GM12801 (cell line): ENCODE measurements around the gene FUT2.

Source experiments
- CTCF ChIP-seq: IDR thresholded peaks from one replicate; pipeline ENCODE4 v1.5.1; 2011; ENCODE audit warnings: control low read depth; ENCODE audit not compliant: insufficient read length; ENCODE audit errors: extremely low read depth

FUT2 gene

GRCh38 chr19:48681127-48681470, 14.7 kb upstream of the FUT2 start:
- TF ChIP-seq CTCF, result no peak

GRCh38 chr19:48683349-48683748, 12.4 kb upstream of the FUT2 start:
- no peak for TF ChIP-seq CTCF

- TF ChIP-seq CTCF, result no peak
Measured at GRCh38 chr19:48685583-48685982, 10.2 kb upstream of the FUT2 start.

GRCh38 chr19:48686088-48686487, 9.7 kb upstream of the FUT2 start:
- no peak for TF ChIP-seq CTCF

- TF ChIP-seq CTCF, result no peak
Measured at GRCh38 chr19:48687776-48688175, 8.0 kb upstream of the FUT2 start.

GRCh38 chr19:48689449-48689848, 6.3 kb upstream of the FUT2 start:
- TF ChIP-seq CTCF, result no peak

GRCh38 chr19:48696353-48697010, 711 bp downstream of the FUT2 start:
- no peak for TF ChIP-seq CTCF

- no peak for TF ChIP-seq CTCF
Measured at GRCh38 chr19:48698046-48698445, 2.3 kb downstream of the FUT2 start.
